SK-N-SH treated with all-trans-retinoic acid at 6 μM for 48 hours (cell line): ENCODE data around the gene BLNK.

Experiments used
- BACH2 ChIP-seq: fragments of 250-450 bp; sonication (Bioruptor Pico); IDR thresholded peaks from 2 replicates; pipeline ENCODE4 v1.9.0; 2021; ENCODE audit warnings: mild to moderate bottlenecking, borderline replicate concordance
- CSDC2 ChIP-seq: fragments of 250-450 bp; sonication (Bioruptor Pico); IDR thresholded peaks from 2 replicates; pipeline ENCODE4 v1.5.0; 2020; ENCODE audit warnings: mild to moderate bottlenecking, moderate library complexity
- ESRRG ChIP-seq: fragments of 250-450 bp; sonication (Bioruptor Pico); IDR thresholded peaks from 2 replicates; pipeline ENCODE4 v1.6.1; 2021; ENCODE audit warnings: mild to moderate bottlenecking
- GLIS3 ChIP-seq: fragments of 250-450 bp; sonication (Bioruptor Pico); IDR thresholded peaks from 2 replicates; pipeline ENCODE4 v1.5.0; 2020; ENCODE audit warnings: mild to moderate bottlenecking, moderate library complexity
- ISL1 ChIP-seq: fragments of 250-450 bp; sonication (Bioruptor Pico); IDR thresholded peaks from 2 replicates; pipeline ENCODE4 v2.1.2; 2022; ENCODE audit warnings: mild to moderate bottlenecking, moderate library complexity
- OSR1 ChIP-seq: fragments of 250-450 bp; sonication (Bioruptor Pico); IDR thresholded peaks from 2 replicates; pipeline ENCODE4 v1.8.0; 2022; ENCODE audit warnings: moderate library complexity, mild to moderate bottlenecking, inconsistent platforms
- PATZ1 ChIP-seq: fragments of 250-450 bp; sonication (Bioruptor Pico); IDR thresholded peaks from 2 replicates; pipeline ENCODE4 v1.8.0; 2020; ENCODE audit warnings: mild to moderate bottlenecking, moderate library complexity, borderline replicate concordance
- POU6F1 ChIP-seq: fragments of 250-450 bp; sonication (Bioruptor Pico); IDR thresholded peaks from 2 replicates; pipeline ENCODE4 v1.8.0; 2021; ENCODE audit warnings: low read depth, mild to moderate bottlenecking, moderate library complexity, borderline replicate concordance
- ZFP3 ChIP-seq: fragments of 250-450 bp; sonication (Bioruptor Pico); IDR thresholded peaks from 2 replicates; pipeline ENCODE4 v1.5.0; 2020; ENCODE audit warnings: mild to moderate bottlenecking, moderate library complexity
- ZFP30 ChIP-seq: fragments of 450-650 bp; formaldehyde crosslinking; IDR thresholded peaks from 2 replicates; pipeline ENCODE4 v1.5.0; 2022; ENCODE audit warnings: mild to moderate bottlenecking, moderate library complexity

GRCh38 chr10:96222441-96222840, 48.9 kb downstream of the BLNK start:
- TF ChIP-seq GLIS3 (CRISPR knock-in tag), result no peak
- TF ChIP-seq BACH2, result no peak
- TF ChIP-seq ZFP3 (CRISPR knock-in tag), result no peak
- TF ChIP-seq ZFP30 (CRISPR knock-in tag), result no peak
- no peak for TF ChIP-seq CSDC2
- TF ChIP-seq POU6F1 (CRISPR knock-in tag), result no peak
- no peak for TF ChIP-seq PATZ1
- no peak for TF ChIP-seq ESRRG (CRISPR knock-in tag)
- no peak for TF ChIP-seq OSR1 (CRISPR knock-in tag)
- no peak for TF ChIP-seq ISL1 (CRISPR knock-in tag)
